SK-N-SH treated with all-trans-retinoic acid at 6 μM for 48 hours (cell line): Measurements from ENCODE around the gene TMEM74B.

Source experiments
- CSDC2 ChIP-seq: fragments of 250-450 bp; sonication (Bioruptor Pico); IDR thresholded peaks from 2 replicates; pipeline ENCODE4 v1.5.0; 2020; ENCODE audit warnings: mild to moderate bottlenecking, moderate library complexity
- ESRRG ChIP-seq: fragments of 250-450 bp; sonication (Bioruptor Pico); IDR thresholded peaks from 2 replicates; pipeline ENCODE4 v1.6.1; 2021; ENCODE audit warnings: mild to moderate bottlenecking
- RARB ChIP-seq: fragments of 250-450 bp; sonication (Bioruptor Pico); IDR thresholded peaks from 2 replicates; pipeline ENCODE4 v1.8.0; 2021; ENCODE audit warnings: mild to moderate bottlenecking, moderate library complexity
- ZFP30 ChIP-seq: fragments of 450-650 bp; formaldehyde crosslinking; IDR thresholded peaks from 2 replicates; pipeline ENCODE4 v1.5.0; 2022; ENCODE audit warnings: mild to moderate bottlenecking, moderate library complexity
- ZNF565 ChIP-seq: fragments of 450-650 bp; formaldehyde crosslinking; conservative IDR thresholded peaks from 2 replicates; pipeline ENCODE4 v1.5.0; 2020; ENCODE audit warnings: low read depth, mild to moderate bottlenecking, moderate library complexity
- TF ChIP-seq, protein P1 (sequence below): fragments of 250-450 bp; sonication (Bioruptor Pico); IDR thresholded peaks from 2 replicates; pipeline ENCODE4 v1.5.1; 2021; ENCODE audit warnings: mild to moderate bottlenecking, moderate library complexity
- TF ChIP-seq, protein P2 (sequence below): fragments of 250-450 bp; sonication (Bioruptor Pico); IDR thresholded peaks from 2 replicates; pipeline ENCODE4 v1.8.0; 2020; ENCODE audit warnings: mild to moderate bottlenecking, moderate library complexity, borderline replicate concordance

DNA sequence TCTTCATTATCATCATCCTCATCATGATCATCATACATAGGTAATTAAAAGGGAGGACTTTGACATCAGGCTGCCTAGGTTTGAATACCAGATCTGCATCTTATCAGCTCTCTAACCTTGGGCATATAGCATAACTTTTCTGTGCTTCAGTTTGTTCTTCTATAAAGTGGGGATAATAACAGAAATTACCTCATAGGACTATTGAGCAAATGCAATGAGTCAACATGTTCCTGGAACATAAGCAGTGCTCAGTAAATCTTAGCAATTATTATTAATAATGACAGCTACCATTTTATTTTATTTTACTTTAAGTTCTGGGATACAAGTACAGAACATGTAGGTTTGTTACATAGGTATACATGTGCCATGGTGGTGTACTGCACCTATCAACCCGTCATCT is 25.7 kb upstream of the TMEM74B start:
- TF ChIP-seq ESRRG (CRISPR knock-in tag), result no peak
- TF ChIP-seq ZFP30 (CRISPR knock-in tag), result no peak
- no peak for TF ChIP-seq RARB
- TF ChIP-seq, protein P1, sequence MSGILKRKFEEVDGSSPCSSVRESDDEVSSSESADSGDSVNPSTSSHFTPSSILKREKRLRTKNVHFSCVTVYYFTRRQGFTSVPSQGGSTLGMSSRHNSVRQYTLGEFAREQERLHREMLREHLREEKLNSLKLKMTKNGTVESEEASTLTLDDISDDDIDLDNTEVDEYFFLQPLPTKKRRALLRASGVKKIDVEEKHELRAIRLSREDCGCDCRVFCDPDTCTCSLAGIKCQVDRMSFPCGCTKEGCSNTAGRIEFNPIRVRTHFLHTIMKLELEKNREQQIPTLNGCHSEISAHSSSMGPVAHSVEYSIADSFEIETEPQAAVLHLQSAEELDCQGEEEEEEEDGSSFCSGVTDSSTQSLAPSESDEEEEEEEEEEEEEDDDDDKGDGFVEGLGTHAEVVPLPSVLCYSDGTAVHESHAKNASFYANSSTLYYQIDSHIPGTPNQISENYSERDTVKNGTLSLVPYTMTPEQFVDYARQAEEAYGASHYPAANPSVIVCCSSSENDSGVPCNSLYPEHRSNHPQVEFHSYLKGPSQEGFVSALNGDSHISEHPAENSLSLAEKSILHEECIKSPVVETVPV (CRISPR knock-in tag), result no peak
- TF ChIP-seq CSDC2 (CRISPR knock-in tag), result no peak
- no peak for TF ChIP-seq ZNF565 (CRISPR knock-in tag)
- TF ChIP-seq, protein P2, sequence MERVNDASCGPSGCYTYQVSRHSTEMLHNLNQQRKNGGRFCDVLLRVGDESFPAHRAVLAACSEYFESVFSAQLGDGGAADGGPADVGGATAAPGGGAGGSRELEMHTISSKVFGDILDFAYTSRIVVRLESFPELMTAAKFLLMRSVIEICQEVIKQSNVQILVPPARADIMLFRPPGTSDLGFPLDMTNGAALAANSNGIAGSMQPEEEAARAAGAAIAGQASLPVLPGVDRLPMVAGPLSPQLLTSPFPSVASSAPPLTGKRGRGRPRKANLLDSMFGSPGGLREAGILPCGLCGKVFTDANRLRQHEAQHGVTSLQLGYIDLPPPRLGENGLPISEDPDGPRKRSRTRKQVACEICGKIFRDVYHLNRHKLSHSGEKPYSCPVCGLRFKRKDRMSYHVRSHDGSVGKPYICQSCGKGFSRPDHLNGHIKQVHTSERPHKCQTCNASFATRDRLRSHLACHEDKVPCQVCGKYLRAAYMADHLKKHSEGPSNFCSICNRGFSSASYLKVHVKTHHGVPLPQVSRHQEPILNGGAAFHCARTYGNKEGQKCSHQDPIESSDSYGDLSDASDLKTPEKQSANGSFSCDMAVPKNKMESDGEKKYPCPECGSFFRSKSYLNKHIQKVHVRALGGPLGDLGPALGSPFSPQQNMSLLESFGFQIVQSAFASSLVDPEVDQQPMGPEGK (CRISPR knock-in tag), result no peak
